ENCODE measurements around the gene CCNY.
"Not testable (repeated sequence)": the region's sequence is repeated elsewhere in the genome, so short reads cannot be mapped to it uniquely, and the experiment has no call there.

The CCNY gene

GRCh38 chr10:35334297-35334696 is 2.0 kb upstream of the CCNY start:
- no peak for DNase-seq

DNA sequence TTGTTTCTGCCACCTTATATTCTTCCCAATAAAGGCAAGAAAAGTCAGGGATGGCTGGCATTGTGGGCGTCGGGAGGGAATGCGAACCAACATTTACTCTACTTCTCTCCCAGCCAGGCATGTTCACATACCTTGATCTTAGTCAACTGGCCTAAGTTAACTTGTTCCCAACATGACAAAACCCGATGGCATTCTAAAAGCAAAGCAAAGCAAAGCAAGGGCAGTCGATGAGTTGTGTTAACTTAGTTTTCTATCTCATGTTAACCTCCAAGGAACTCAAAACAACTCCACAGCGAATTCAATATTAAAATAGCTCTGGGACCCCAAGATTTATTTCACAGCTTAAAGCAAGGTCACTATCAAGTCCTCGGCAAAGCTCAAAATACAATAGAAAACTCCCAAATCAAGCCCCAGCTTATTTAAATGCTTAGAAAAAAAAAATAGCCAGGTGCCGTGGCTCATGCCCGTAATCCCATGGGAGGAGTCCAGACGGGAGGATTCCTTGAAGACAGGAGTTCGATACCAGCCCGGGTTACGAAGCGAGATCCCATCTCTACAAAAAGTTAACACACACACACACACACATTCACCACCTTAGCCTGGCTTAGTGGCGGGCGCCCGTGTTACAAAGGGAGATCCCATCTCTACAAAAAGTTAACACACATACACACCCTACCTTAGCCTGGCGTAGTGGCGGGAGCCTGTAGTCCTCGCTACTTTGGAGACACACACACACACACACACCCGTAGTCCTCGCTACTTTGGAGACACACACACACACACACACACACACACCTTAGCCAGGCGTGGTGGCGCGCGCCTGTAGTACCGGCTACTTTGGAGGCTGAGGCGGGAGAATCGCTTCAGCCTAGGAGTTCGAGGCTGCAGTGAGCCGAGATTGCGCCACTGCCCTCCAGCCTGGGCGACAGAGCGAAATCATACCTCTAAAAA is 901 bp upstream of the CCNY start:
- peak; percentile 10 to 16 for DNase-seq

- peak; percentile 23 to 40 for DNase-seq
Observed at GRCh38 chr10:35336921-35337823, 863 bp downstream of the CCNY start.

DNA sequence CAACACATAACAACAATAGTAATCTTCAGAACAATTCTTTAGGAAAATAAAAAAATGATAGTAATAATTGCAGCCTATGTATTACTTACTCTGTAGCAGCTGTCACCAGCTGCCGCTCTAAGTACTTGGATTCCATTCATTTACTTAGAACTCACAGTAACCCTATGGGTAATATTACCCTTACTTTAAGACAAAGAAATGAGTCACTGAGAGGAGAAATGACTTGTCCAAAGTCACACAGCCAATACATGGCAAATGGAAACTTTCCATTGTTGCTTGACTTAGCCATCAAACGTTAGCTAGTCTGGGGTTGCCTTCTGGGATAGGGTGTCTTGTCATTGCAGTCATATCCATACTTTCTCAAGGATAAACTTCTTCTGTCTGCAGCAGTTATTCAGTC is 3.6 kb downstream of the CCNY start:
- no peak for DNase-seq

GRCh38 chr10:35340975-35341374 is 4.7 kb downstream of the CCNY start:
- DNase-seq, result no peak

- no peak for DNase-seq
Observed at GRCh38 chr10:35341521-35341920, 5.2 kb downstream of the CCNY start.

GRCh38 chr10:35342183-35342753 is 6.0 kb downstream of the CCNY start:
- no peak for DNase-seq

DNA sequence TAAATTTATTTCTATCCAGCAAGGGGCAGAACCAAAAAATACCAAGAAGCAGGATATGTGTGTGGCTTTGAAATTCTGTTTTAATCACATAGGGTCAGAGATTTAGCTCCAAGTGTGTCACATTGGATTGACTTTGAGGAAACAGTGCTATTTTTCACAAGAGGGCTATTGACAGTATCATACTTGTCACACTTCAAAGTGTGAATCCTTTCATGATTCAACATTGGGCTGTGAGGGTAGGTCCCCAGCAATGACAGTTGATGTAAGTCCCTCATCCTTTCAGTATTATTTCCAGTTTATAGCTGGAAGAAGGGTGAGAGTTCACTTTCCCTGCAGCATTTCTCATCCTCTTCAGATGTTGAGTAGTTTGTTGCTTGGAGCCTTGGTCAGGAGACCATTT is 7.4 kb downstream of the CCNY start:
- DNase-seq, result no peak

DNA sequence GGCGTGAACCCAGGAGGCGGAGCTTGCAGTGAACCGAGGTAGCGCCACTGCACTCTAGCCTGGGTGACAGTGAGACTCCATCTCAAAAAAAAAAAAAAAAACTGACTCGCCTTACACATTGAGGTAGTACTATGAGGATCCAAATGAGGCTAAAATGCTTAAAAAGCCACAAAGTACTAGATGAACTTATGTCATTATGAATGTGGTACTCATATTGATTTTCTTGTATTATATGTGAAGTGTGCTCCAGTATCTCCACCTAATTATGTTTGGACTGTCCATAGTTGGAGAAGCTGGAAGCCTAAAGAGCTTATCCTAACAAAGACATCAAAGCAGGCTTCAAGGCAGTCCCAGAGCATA is 9.1 kb downstream of the CCNY start:
- no peak for DNase-seq

- DNase-seq, result peak; percentile 24 to 62
Observed at GRCh38 chr10:35346248-35346647, 9.9 kb downstream of the CCNY start.

- peak; percentile 77 to 81 for DNase-seq
Observed at GRCh38 chr10:35347121-35347562, 10.8 kb downstream of the CCNY start.

DNA sequence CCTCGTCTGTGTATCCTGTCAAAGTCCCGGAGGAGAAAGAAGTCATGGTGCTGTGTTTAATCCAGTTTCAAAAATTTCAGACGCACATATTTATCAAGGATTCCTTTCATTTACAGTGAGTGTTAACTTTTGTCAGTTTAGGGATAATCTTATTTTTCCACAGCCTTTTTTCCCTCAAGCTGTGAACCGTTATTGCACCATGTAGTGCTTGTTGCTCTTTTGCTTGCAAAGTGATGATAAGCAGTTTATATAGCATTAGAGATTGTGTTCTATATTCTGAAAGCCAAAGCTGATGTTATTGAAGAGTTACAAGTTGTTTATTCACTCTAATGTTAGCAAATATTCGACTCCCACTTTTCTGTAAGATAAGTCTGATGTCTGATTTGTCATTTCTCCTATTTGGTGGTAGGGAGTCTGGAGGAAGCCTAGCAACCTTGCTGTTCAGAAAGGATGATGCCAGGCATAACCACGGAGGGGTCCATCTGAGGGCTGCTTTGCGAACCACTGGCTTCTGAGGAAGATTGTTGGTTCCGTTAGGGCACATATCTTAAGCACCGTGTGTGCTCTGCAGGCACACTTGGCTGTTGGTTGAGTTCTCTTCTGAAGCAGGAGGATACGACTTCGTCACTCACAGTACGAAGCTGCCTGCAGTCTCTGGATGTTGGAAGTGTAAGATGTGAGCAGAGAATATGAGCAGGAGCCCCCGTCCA is 11.7 kb downstream of the CCNY start:
- no peak for DNase-seq

GRCh38 chr10:35348609-35349388 is 12.5 kb downstream of the CCNY start:
- no peak for DNase-seq

DNA sequence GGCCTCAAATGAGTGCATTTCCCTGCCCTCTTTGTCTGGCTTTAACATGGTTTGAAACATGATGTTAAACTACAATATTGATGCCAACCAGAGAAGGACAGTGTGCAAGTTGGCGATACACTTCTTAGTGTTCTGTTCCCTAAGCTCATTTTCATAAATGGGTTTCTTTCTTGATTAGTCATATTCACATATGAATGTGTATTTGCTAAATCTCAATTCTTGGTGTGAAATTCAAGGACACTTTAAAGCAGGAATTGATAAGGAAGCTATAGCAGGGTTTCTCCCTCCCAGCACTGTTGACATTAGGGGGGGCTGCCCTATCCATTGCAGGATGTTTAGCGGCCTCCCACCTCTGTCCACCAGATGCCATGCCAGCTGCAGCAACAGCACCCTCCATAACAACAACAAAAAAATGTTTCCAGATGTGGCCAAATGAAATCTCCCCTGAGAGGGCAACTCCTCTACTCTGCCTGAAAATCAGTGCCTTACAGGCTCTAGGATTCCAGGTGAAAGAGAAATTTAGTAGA is 13.1 kb downstream of the CCNY start:
- DNase-seq, result no peak

DNA sequence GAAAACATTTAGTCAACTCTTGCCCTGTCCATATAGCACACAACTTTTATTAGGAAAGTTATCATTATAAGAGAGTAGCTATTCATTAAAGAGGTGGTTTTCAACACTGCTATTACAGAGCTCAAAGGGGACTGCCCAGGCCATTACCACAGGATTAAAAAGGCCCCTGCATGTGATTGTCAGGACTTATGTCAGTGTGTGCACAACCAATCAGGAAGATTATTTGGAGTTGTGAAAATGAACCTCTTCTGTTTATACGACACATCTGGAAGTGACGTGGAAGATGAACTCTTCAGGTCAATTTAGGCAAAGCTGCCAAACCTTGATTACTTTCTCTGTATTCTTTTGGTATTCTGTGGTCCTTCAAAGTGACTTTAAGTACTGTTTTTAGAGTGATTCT is 14.7 kb downstream of the CCNY start:
- DNase-seq, result no peak

- DNase-seq, result no peak
Observed at GRCh38 chr10:35352097-35352496, 15.8 kb downstream of the CCNY start.

GRCh38 chr10:35352512-35352911 is 16.2 kb downstream of the CCNY start:
- DNase-seq, result no peak

DNA sequence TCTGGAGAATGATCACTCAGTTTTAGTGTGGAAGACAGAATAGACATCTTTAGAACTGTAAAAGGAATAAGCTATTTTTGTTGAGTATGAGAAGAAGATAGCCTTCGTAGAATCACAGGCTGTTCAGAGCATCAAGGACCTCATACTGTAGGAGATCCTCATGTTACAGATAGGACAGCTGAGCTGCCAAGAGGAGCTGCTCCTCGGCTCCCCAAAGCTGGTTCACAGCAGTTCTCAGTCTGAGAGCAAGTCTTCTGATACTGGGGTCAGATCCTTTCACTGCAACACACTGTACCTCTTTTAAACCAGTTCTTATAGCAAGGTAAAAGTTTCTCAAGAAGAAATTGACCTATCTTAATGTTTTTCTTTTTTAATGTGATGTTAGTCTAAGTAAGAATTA is 17.1 kb downstream of the CCNY start:
- DNase-seq, result no peak

GRCh38 chr10:35353805-35354204 is 17.5 kb downstream of the CCNY start:
- no peak for DNase-seq

DNA sequence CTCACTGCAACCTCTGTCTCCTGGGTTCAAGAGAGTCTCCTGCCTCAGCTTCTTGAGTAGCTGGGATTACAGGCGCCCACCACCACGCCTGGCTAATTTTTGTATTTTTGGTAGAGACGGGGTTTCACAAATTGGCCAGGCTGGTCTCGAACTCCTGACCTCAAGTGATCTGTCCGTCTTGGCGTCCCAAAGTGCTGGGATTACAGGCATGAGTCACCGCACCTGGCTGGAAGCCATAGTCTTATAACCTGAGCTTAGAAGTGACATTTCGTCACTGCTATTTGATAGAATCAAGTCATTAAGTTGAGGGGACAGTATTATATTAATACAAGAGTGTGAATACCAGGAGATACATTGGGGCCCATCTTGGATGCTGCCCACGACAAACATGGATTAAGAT is 17.9 kb downstream of the CCNY start:
- DNase-seq, result not testable (repeated sequence)

GRCh38 chr10:35355971-35356724 is 19.8 kb downstream of the CCNY start:
- DNase-seq, result peak; percentile 78 to 88

Measured in inflammatory macrophage (primary cell).